Measurements from ENCODE around the gene CEP350. TPM values are rescaled to one million over a fixed set of nuclear protein-coding genes. Genes with fewer than 3 reads are reported as not detected.

The CEP350 gene
- total RNA-seq, 1 donor: 57.9 TPM

DNA sequence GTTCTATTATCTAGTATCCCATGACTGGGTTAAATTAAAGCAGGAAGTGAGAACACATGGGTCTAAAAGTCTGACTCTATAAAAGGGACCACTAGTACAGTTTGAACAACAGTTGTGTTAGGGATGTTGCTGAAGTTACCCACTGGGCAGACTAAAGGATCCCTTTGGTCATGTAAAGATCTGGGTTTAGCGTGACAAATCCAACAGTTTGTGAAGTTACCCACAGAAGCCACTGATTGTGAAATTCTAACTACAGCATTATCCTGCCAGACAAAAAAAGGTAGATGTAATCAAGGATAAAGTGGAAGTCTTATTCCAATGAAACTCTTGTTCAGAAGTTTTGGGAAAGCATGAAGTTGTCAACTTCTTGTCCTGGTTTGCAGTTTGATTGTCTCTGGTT is 205.7 kb downstream of the CEP350 start:
- no peak for DNase-seq (ENCODE audit: low read depth)
- no peak overlapping the region for H3K4me3 ChIP-seq (ENCODE audit: low read depth, low read length)

DNA sequence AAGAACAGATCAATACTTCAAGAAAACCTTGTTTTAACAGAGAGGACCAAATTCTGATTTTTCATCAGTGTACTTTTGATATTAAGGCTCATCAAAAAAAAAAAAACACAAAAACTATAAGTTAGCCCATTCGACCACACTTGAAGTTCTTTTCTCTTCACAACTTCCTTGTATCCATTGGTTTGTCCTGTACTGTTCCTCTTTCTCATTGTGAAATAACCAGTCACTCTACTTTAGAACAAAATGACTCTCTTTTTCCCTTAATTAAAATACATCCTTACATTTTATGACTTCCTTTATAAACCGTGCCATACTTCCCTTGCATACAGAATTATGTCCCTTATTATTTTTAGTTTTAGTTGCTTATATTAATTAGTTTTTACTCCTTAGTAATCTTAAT is 208.4 kb downstream of the CEP350 start:
- no peak overlapping the region for H3K4me3 ChIP-seq (ENCODE audit: low read depth, low read length)
- DNase-seq (ENCODE audit: low read depth): no peak
- TF ChIP-seq, protein P1, sequence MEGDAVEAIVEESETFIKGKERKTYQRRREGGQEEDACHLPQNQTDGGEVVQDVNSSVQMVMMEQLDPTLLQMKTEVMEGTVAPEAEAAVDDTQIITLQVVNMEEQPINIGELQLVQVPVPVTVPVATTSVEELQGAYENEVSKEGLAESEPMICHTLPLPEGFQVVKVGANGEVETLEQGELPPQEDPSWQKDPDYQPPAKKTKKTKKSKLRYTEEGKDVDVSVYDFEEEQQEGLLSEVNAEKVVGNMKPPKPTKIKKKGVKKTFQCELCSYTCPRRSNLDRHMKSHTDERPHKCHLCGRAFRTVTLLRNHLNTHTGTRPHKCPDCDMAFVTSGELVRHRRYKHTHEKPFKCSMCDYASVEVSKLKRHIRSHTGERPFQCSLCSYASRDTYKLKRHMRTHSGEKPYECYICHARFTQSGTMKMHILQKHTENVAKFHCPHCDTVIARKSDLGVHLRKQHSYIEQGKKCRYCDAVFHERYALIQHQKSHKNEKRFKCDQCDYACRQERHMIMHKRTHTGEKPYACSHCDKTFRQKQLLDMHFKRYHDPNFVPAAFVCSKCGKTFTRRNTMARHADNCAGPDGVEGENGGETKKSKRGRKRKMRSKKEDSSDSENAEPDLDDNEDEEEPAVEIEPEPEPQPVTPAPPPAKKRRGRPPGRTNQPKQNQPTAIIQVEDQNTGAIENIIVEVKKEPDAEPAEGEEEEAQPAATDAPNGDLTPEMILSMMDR (IDR thresholded peaks at IDR 0.05; ENCODE audit: insufficient read depth, low read length): no peak

More for the DNA sequence above, 205.7 kb downstream of the CEP350 start:
- TF ChIP-seq, protein P1 (IDR thresholded peaks at IDR 0.05; ENCODE audit: insufficient read depth, low read length): no peak

Other genes starting within 250 kb of the CEP350 start
- gene FAM163A, start 211.5 kb upstream of the CEP350 start, total RNA-seq (ENCODE audit: low replicate concordance): not detected in 2 replicates
- gene TOR1AIP2, start 77.0 kb upstream of the CEP350 start, total RNA-seq (ENCODE audit: low replicate concordance): 105 and 141 TPM in 2 replicates
- 30.0 and 77.5 TPM in 2 replicates for gene TOR1AIP1, start 72.5 kb upstream of the CEP350 start, total RNA-seq (ENCODE audit: low replicate concordance)
- gene QSOX1, start 200.1 kb downstream of the CEP350 start, total RNA-seq (ENCODE audit: low replicate concordance): 261 and 1,037 TPM in 2 replicates

All from fibroblast of the aortic adventitia (primary cell).